ENCODE measurements around the gene SLC25A38.
"Not testable (repeated sequence)": the region's sequence is repeated elsewhere in the genome, so short reads cannot be mapped to it uniquely, and the experiment has no call there.

SLC25A38 gene

GRCh38 chr3:39407773-39408492 lies 24.8 kb downstream of the SLC25A38 start:
- no peak for DNase-seq (ENCODE audit: low read depth)

DNA sequence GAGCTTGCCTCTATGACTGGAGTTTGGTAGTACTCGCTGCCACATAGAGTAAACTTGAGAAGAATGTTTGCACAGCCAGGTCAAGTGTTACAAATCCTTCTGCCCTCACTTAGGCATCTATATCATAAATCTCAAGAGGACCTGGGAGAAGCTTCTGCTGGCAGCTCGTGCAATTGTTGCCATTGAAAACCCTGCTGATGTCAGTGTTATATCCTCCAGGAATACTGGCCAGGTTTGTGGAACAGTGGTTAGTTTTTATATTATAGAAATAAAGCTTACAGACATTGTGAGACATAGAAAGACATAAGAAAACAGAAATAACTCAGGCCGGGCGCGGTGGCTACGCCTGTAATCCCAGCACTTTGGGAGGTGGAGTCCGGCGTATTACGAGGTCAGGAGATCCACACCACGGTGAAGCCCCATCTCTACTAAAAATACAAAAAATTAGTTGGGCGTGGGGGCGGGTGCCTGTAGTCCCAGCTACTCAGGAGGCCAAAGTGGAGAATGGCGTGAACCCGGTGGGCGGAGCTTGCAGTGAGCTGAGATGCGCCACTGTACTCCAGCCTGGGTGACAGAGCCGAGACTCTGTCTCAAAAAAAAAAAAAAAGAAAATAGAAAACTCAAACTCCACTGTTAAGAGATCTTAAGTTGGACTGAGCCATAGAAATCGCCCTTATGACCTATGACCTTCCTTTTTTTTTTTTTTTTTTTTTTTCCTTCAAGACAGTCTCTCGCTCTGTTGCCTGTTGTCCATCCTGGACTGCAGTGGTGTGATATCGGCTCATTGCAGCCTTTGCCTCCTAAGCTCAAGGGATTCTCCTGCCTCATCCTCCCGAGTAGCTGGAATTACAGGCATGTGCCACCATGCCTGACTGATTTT lies 25.6 kb downstream of the SLC25A38 start:
- DNase-seq (ENCODE audit: low read depth): no peak

- DNase-seq (ENCODE audit: low read depth): no peak
Measured at GRCh38 chr3:39409514-39410136, 26.5 kb downstream of the SLC25A38 start.

GRCh38 chr3:39410893-39411292 lies 27.7 kb downstream of the SLC25A38 start:
- DNase-seq (ENCODE audit: low read depth): no peak

- DNase-seq (ENCODE audit: low read depth): no peak
Measured at GRCh38 chr3:39412668-39413260, 29.6 kb downstream of the SLC25A38 start.

GRCh38 chr3:39413691-39414420 lies 30.7 kb downstream of the SLC25A38 start:
- DNase-seq (ENCODE audit: low read depth): no peak

DNA sequence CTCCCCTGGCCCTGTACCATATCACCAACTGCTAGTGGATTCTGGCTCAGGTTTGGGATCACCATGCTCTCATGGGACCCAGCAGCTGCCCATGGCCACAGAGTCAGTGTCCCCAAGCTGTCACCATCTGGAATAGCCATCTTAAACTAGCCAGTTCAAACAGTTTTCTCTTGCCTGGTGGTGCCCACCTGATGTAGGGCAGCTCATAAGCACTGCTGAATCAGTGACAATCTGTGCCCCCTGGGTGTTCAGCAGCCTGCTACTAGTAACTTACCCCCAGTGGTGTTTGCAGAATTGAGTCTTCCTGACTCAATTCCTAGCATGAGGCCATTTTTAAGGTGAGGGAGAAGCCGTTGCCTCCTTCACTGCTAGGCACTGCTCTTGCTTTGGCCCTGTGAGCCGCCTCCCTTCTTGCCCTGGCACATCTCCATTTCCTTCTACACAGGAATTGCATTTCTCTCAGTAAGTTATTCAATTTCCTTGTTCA lies 31.3 kb downstream of the SLC25A38 start:
- no peak for DNase-seq (ENCODE audit: low read depth)

- DNase-seq (ENCODE audit: low read depth): not testable (repeated sequence)
Measured at GRCh38 chr3:39415302-39415701, 32.1 kb downstream of the SLC25A38 start.

GRCh38 chr3:39415983-39416382 lies 32.8 kb downstream of the SLC25A38 start:
- DNase-seq (ENCODE audit: low read depth): no peak

- not testable (repeated sequence) for DNase-seq (ENCODE audit: low read depth)
Measured at GRCh38 chr3:39416998-39417397, 33.8 kb downstream of the SLC25A38 start.

GRCh38 chr3:39418556-39419225 lies 35.5 kb downstream of the SLC25A38 start:
- not testable (repeated sequence) for DNase-seq (ENCODE audit: low read depth)

DNA sequence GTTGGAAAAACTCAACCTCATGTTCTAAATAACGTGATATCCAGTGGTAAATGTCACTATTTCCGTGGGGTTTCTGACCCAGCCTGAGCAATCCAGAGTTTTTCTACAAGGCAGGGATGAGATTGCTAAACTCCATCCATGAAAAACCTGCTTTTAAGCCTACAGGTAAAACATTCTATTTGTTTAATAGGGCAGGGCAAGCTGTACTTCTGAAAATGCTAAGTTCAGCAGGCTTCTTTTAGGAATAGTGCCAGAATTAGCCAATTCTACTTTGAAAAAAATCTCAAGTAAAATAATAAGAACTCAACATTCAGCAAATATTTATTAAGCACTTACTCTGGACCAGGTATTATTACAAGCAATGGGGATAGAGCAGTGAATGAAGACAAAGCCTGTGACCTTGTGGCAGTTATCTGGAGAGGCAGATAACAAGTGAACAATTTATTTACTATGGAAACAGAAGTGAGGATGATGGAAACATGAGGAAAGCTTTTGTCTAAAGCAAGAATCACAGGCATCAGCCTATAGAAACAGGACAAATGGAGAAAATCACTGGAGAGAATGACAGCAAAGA lies 36.7 kb downstream of the SLC25A38 start:
- DNase-seq (ENCODE audit: low read depth): no peak

DNA sequence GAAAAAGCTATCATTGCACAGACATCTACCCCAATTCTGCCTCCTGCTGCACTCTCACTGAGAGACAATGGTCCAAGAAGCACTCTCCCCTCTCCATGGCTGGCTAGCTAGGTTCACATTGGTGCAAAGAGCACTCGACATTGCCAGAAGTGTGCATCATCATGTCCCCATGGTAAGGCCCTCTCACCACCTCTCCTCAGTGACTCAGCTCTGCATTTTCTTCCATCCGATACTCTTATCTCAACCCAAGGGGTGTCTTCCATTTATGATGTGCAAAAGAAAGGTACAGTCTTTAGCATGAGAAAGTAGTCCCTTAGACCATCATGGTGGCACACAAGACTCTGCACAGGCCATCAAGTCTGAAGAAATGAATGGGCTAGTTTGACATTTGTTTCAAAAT lies 37.4 kb downstream of the SLC25A38 start:
- no peak for DNase-seq (ENCODE audit: low read depth)

DNA sequence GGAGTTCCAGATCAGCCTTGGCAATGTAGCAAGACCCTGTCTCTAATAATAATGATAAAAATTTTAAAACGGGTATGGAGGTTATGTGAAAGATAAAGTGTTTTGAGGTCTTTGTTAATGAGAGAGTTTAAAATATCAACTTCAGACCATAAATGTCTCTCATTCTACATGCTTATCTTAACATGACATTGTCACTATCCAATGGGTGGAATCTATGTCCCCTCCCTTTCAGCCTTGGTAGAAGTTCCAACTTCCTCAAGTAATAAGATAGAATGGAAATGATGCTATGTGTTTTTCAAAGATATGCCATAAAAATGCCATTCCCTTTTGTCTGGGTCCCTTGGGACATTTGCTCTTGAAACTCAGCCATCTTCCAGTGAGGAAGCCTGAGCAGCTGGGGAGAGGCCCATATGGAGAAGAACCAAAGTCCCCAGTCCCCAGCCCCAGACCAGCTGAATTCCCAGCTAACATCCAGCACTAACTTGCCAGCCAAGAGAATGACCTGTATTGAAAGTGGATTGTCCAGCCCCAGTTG lies 40.3 kb downstream of the SLC25A38 start:
- DNase-seq (ENCODE audit: low read depth): no peak

DNA sequence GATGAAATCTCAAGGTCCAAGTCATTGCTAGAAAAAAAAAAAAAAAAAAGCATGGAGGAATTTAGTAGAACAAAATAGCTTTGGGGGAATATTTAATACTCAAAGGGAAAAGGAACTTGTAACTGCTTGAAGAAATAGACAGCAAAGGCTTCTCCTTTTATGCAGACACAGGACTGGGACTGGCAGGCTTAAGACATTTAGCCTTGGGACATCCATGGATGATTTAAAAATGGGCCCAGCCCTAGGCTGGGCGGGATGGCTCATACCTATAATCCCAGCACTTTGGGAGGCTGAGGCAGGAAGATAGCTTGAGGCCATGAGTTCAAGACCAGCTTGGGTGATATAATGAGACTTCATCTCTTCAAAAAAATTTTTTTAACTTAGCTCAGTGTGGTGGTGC lies 43.1 kb downstream of the SLC25A38 start:
- no peak for DNase-seq (ENCODE audit: low read depth)

- no peak for DNase-seq (ENCODE audit: low read depth)
Measured at GRCh38 chr3:39427506-39427905, 44.3 kb downstream of the SLC25A38 start.

DNA sequence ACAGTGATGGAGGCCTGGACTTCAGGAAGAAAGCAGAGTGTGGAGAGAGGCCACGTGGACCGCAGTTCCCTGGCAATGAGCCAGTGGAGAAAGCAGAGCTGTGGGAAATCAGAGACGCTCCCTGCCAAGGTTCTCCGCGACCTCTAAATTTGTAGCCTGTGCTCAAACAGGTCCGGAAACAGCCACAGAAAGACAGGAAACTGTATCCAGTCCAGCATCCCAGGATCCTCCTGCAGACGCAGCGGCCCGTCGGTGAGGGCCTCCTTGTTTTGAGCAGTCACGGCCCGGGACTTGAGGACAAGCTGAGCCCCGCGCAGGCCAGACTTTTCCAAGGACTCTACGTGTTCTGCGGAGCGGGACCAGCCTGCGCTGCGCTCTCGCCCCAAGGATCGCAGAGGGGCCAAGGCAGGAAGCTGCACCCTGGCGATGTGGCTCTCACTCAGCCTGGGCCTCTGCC lies 45.6 kb downstream of the SLC25A38 start:
- no peak for DNase-seq (ENCODE audit: low read depth)

- DNase-seq (ENCODE audit: low read depth): no peak
Measured at GRCh38 chr3:39429466-39429865, 46.3 kb downstream of the SLC25A38 start.

GRCh38 chr3:39432342-39432741 lies 49.2 kb downstream of the SLC25A38 start:
- no peak for DNase-seq (ENCODE audit: low read depth)

- DNase-seq (ENCODE audit: low read depth): no peak
Measured at GRCh38 chr3:39433642-39434041, 50.5 kb downstream of the SLC25A38 start.

Measured in HS-5 (cell line).